ES-I3 (cell line): ENCODE measurements around the gene WNT10A.

Source experiments
- H3K36me3 ChIP-seq: 2 replicates; pipeline ENCODE4 v1.6.1; 2013; ENCODE audit warnings: mild to moderate bottlenecking, low read length, control low read depth, moderate library complexity; ENCODE audit not compliant: insufficient read depth
- H3K4me1 ChIP-seq: 2 replicates; pipeline ENCODE4 v1.6.1; 2013; ENCODE audit warnings: mild to moderate bottlenecking, control low read depth, low read length; ENCODE audit not compliant: insufficient read depth
- H3K9ac ChIP-seq: 2 replicates; pipeline ENCODE4 v1.6.1; 2013; ENCODE audit warnings: low read depth, mild to moderate bottlenecking, low read length, moderate library complexity
- H3K9me3 ChIP-seq: 2 replicates; pipeline ENCODE4 v1.6.1; 2013; ENCODE audit warnings: mild to moderate bottlenecking, low read length, moderate library complexity; ENCODE audit not compliant: control insufficient read depth, insufficient read depth

WNT10A gene

DNA sequence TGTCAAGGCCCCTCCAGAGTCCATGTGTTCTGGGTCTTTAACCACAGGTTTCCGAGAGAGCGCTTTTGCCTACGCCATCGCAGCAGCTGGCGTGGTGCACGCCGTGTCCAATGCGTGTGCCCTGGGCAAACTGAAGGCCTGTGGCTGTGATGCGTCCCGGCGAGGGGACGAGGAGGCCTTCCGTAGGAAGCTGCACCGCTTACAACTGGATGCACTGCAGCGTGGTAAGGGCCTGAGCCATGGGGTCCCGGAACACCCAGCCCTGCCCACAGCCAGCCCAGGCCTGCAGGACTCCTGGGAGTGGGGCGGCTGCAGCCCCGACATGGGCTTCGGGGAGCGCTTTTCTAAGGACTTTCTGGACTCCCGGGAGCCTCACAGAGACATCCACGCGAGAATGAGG is 9.3 kb downstream of the WNT10A start:
- Histone ChIP-seq H3K36me3 (no peaks in the 10 kb centered on the region), H3K9ac (no peak overlapping the region), H3K4me1 (peaks cover 14% of the 10 kb centered on the region), H3K9me3 (no peaks in the 10 kb centered on the region)

- peaks cover 18% of the 10 kb centered on the region for H3K4me1 ChIP-seq
- no peak overlapping the region for H3K9ac ChIP-seq
- H3K9me3 ChIP-seq: no peaks in the 10 kb centered on the region
- no peaks in the 10 kb centered on the region for H3K36me3 ChIP-seq
These were observed 9.7 kb downstream of the WNT10A start for GRCh38 chr2:218890369-218890768.

DNA sequence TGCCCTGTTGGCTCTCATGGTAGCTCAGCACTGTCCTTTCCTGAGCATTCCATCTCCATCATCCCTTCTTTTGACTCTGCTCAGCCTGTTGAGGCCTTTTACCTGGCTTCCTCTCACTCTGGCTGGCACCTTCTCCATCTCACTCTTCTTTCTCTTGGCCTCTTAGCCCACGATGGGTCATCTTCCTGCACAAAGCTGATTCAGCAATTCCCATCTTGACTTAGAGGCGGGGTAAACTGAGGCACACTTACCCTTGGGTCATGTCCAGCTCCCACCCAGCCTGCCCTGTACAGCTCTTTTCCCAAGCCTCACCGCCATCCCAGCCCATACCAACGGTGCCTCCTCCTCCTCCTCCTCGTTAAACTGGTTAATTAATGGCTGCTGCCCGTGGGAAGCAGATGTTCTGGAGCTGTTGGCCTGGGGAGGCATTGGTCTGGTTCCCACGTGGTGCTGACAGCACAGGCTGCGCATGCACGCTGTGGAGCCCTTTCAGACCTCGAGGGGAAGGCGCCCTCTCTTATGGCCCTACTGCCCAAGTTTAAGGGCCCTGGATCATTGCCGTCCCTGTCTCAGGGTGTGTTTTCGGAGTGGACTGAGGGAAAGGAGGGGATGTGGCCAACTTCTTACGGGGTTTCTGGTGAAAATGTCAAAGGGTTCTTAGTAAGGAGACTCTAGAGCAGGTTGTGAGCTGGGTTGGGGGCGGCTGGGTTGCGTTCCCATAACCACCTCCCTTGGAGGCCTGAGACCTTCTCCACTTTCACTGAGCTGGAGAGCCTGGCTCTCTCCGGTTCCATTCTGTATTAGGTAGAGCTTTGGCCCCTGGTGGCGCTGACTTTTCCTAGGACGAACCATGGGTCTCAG is 10.9 kb downstream of the WNT10A start:
- Histone ChIP-seq H3K9me3 (no peaks in the 10 kb centered on the region), H3K36me3 (no peaks in the 10 kb centered on the region), H3K9ac (no peak overlapping the region), H3K4me1 (peaks cover 26% of the 10 kb centered on the region)

GRCh38 chr2:218892693-218893348 is 12.2 kb downstream of the WNT10A start:
- Histone ChIP-seq H3K4me1 (peaks cover 26% of the 10 kb centered on the region), H3K9ac (peak overlapping the region; percentile 34), H3K36me3 (no peaks in the 10 kb centered on the region), H3K9me3 (no peaks in the 10 kb centered on the region)

GRCh38 chr2:218893349-218894150 is 12.9 kb downstream of the WNT10A start:
- H3K9me3 ChIP-seq: no peaks in the 10 kb centered on the region
- no peaks in the 10 kb centered on the region for H3K36me3 ChIP-seq
- peak overlapping the region; percentile 34; the same call in 1 of the 2 replicates for H3K9ac ChIP-seq
- peaks cover 26% of the 10 kb centered on the region for H3K4me1 ChIP-seq

DNA sequence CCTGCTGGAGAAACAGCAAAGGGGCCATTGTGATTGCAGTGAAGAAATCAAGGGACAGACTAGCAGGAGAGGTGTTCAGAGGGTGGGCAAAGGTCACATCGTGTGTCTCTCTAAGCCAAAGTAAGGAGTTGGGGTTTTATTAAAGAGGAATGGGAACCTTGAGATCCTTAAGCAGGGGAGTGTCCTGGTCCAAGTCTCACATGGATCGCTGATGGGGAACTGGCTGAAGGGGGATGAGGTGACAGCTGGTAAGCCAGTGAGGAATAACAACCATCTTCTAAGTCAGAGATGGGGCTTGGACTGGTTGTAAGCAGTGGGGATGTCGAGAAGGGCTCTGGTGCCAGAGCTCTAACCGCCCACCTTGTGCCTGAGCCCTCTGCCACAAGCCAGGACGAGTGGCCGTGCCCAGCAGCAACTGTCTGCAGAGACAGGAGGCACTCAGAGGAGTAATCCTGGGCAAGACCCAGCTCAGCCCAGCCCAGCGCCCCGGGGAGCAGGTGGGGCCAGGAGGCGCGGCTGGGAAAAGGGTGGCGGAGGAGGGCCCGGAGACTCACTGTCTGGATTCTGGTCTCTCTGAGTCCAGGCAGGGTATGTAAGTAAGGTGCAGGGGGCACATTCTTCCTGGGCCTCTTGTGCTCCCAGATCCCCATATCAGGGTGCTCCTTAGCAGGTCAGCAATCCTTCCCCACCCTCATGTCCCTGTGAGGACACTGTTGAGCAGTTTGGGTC is 13.7 kb downstream of the WNT10A start:
- H3K9me3 ChIP-seq: no peaks in the 10 kb centered on the region
- peaks cover 26% of the 10 kb centered on the region for H3K4me1 ChIP-seq
- no peak overlapping the region; the same call in 1 of the 2 replicates for H3K9ac ChIP-seq
- no peaks in the 10 kb centered on the region for H3K36me3 ChIP-seq

DNA sequence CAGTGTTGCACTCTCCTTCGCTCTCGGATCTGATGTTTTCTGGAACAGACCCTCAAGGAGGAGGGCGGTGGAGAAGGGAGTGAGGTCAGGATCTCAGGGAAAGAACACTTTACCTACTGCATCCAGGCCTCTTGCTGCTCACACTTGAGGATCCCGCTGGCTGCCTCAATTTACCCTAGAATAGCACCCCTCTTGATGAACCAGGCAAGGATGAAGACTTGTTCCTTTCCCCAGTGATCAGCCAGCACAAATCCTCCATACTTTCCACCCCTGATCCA is 14.2 kb downstream of the WNT10A start:
- Histone ChIP-seq H3K4me1 (peaks cover 26% of the 10 kb centered on the region), H3K9ac (no peak overlapping the region; the same call in 1 of the 2 replicates)

DNA sequence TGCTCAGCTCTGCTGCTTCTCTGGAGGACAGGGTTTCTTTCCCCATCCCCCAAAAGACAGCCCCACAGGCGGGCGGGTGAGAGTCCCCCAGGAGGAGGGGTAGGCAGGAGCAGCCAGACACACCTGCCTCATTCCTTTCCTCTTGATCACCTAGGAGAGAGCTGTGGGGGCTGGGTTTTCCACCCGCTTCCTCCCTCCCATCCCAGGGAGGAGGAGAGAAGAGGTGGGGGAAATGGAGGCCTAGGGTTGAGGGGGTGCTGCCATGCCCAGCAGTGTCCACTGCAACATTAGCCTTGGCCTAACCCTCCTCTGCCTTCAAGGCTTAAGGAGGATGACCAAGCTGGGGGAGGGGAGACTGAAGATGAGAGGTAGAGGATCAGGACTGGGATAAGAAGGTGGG is 14.7 kb downstream of the WNT10A start:
- H3K9ac ChIP-seq: no peak overlapping the region
- H3K4me1 ChIP-seq: peaks cover 26% of the 10 kb centered on the region
- no peaks in the 10 kb centered on the region for H3K36me3 ChIP-seq

More for the DNA sequence above, 14.2 kb downstream of the WNT10A start:
- no peaks in the 10 kb centered on the region for H3K36me3 ChIP-seq
- H3K9me3 ChIP-seq: no peaks in the 10 kb centered on the region

GRCh38 chr2:218895759-218896500 is 15.3 kb downstream of the WNT10A start:
- Histone ChIP-seq H3K9me3 (no peaks in the 10 kb centered on the region), H3K9ac (peak overlapping the region; percentile 46; the same call in 1 of the 2 replicates), H3K36me3 (no peaks in the 10 kb centered on the region), H3K4me1 (peaks cover 26% of the 10 kb centered on the region)

More for the DNA sequence above, 14.7 kb downstream of the WNT10A start:
- H3K9me3 ChIP-seq: no peaks in the 10 kb centered on the region

GRCh38 chr2:218896501-218897393 is 16.1 kb downstream of the WNT10A start:
- Histone ChIP-seq H3K4me1 (peaks cover 26% of the 10 kb centered on the region), H3K9me3 (no peaks in the 10 kb centered on the region), H3K9ac (peak overlapping the region; percentile 46; the same call in 1 of the 2 replicates), H3K36me3 (no peaks in the 10 kb centered on the region)

- no peaks in the 10 kb centered on the region for H3K36me3 ChIP-seq
- H3K9ac ChIP-seq: peak overlapping the region; percentile 46; the same call in 1 of the 2 replicates
- peaks cover 26% of the 10 kb centered on the region for H3K4me1 ChIP-seq
- no peaks in the 10 kb centered on the region for H3K9me3 ChIP-seq
These were observed 16.9 kb downstream of the WNT10A start for GRCh38 chr2:218897394-218898108.

DNA sequence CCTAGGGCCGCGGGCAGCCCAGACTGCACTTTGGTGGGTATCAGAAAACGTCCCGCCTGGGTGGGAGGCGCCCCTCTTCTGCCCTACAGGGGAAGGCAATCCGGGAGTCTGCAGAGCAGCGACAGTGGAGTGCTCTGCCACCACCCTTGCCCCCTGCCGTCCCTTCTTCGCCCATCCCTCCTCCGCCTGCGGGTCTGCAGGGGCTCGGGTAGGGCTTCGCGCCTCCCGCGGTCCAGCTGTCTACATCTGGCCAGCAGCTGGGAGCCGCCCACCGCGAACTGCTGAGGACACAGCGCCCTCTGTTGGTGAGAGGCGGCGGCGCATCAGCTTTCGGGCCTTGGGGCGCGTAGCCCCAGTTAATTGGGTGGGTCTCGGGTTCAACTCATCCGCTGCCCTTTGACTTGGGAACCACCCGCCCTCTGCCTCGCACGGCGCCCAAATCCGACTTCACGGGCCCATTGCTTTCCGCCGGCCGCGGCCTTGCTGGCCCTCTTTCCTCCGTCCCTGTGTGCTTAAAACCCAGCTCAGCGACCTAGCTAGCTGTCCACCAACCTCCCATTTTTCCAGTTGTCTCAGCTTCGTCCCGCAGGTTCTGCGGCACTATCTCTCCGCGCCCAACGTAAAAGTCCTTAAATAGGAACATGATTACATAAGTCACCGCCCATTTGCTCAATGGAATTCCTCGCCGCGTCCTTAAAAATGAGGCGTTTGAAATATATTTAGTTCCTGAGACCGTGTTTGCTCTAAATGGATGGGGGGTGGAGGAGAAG is 17.6 kb downstream of the WNT10A start:
- Histone ChIP-seq H3K4me1 (peaks cover 26% of the 10 kb centered on the region), H3K36me3 (no peaks in the 10 kb centered on the region), H3K9ac (peak overlapping the region; percentile 46; the same call in 1 of the 2 replicates), H3K9me3 (no peaks in the 10 kb centered on the region)
